ENCODE measurements around the gene FOXE3. TPM values are rescaled to one million over a fixed set of nuclear protein-coding genes. Genes with fewer than 3 reads are reported as not detected.

FOXE3 gene
- total and polyA plus RNA-seq, 10 of the 15 experiments (the other 5 are each of a cell fraction or from before 2014, with no cell fraction given): 0.13 TPM; not detected in 9

- FAIRE-seq: no peak
- Histone ChIP-seq H3K9ac (ENCODE audit: control insufficient read depth, insufficient read depth, low read length) (no peak overlapping the region), H3K36me3 (ENCODE audit: control insufficient read depth in 2 of 2, insufficient read depth in 2 of 2, low read length in 1 of 2) (no peaks in the 10 kb centered on the region; a peak in 1 of 4 replicates), H3K9me3 (replicated peaks; ENCODE audit: control insufficient read depth, insufficient read depth, low read length) (no peaks in the 10 kb centered on the region), H3K4me3 (no peak overlapping the region), H3K4me2 (ENCODE audit: control insufficient read depth, insufficient read depth) (no peak overlapping the region), H4K20me1 (ENCODE audit: control insufficient read depth, insufficient read depth) (no peaks in the 10 kb centered on the region), H3K27me3 (replicated peaks in 1 of 2; ENCODE audit: control insufficient read depth in 2 of 2, insufficient read depth in 2 of 2, low read length in 1 of 2) (no peaks in the 10 kb centered on the region), H2AFZ (ENCODE audit: control insufficient read depth, low read depth, low read length) (no peak overlapping the region), H3K4me1 (ENCODE audit: control insufficient read depth, insufficient read depth, low read length) (no peaks in the 10 kb centered on the region), H3K79me2 (ENCODE audit: control insufficient read depth, insufficient read depth, low read length) (no peaks in the 10 kb centered on the region), H3K27ac (ENCODE audit: control insufficient read depth, insufficient read depth) (no peak overlapping the region)
- DNase-seq (ENCODE audit: low read depth, low spot score): no peak
- ChIA-PET CTCF (interaction anchor here (0.7 to 4.3 kb wide), 26 partner anchors 10 to 338 kb away, joined by 3 to 33 read pairs (median 4); partner anchors contain the start of gene FOXD2), POLR2A (no interaction called here), SMC1A (ENCODE audit: uncharacterized antibody, unreplicated experiment) (interaction anchor here (1.0 to 2.0 kb wide), 10 partner anchors 10 to 340 kb away, joined by 3 to 10 read pairs (median 4); no protein-coding TSS in a partner anchor), RAD21 (ENCODE audit: unreplicated experiment) (interaction anchor here (0.6 to 3.1 kb wide), 12 partner anchors 9 to 338 kb away, joined by 3 to 14 read pairs (median 4); partner anchors contain the start of gene FOXD2)
- intact Hi-C loops (cut with micrococcal nuclease; ENCODE audit: unreplicated experiment): loop anchor here (1.0 to 2.0 kb wide), 3 partner anchors 49 to 338 kb away; no protein-coding TSS in a partner anchor
- TF ChIP-seq USF1 (IDR thresholded peaks at IDR 0.05; ENCODE audit: borderline replicate concordance, extremely low read length, insufficient read depth, low read depth, low read length): no peak
- TF ChIP-seq LARP7 (IDR thresholded peaks at IDR 0.05): no peak
- no peak for TF ChIP-seq ZBTB11 (CRISPR knock-in tag; IDR thresholded peaks at IDR 0.05)
- TF ChIP-seq SUZ12 (IDR thresholded peaks at IDR 0.05; ENCODE audit: unreplicated experiment): no peak
- TF ChIP-seq USF2 (IDR thresholded peaks at IDR 0.05; ENCODE audit: borderline replicate concordance, low read depth, low read length): no peak
- no peak for TF ChIP-seq RUNX3 (IDR thresholded peaks at IDR 0.05; ENCODE audit: low read length)
- no peak for TF ChIP-seq SREBF1 (IDR thresholded peaks at IDR 0.05; ENCODE audit: low read length)
- TF ChIP-seq NFXL1 (IDR thresholded peaks at IDR 0.05; ENCODE audit: borderline replicate concordance): no peak
- TF ChIP-seq HDAC6 (IDR thresholded peaks at IDR 0.05; ENCODE audit: unreplicated experiment): no peak
- TF ChIP-seq ZSCAN29 (IDR thresholded peaks at IDR 0.05): no peak
- TF ChIP-seq TAF1 (IDR thresholded peaks at IDR 0.05; ENCODE audit: borderline replicate concordance, low read depth, low read length): no peak
- TF ChIP-seq FOS (IDR thresholded peaks at IDR 0.05; ENCODE audit: borderline replicate concordance, extremely low read depth, insufficient read length): no peak
- TF ChIP-seq IRF4 (IDR thresholded peaks at IDR 0.05; ENCODE audit: low read depth, low read length): no peak
- WGBS (ENCODE audit: insufficient coverage, insufficient replicate concordance, low lambda C conversion rate, missing lambda C conversion rate): 52% methylated on average over 10 of the region's 10 CpGs
- in situ Hi-C loops (cut with MboI): loop anchor here (5.0 kb wide), 1 partner anchor 324 kb away; no protein-coding TSS in a partner anchor
- ATAC-seq: peak; percentile 37
- BruUV-seq (replicated peaks): no TSS peak
Observed at GRCh38 chr1:47388030-47388890, 27.8 kb upstream of the FOXE3 start.
